Renal cortex interstitium (tissue), 11 donors: ENCODE results near the gene PPM1J. TPM values are rescaled to one million over a fixed set of nuclear protein-coding genes. Genes with fewer than 3 reads are reported as not detected.

Experiments used
- DNase-seq, 11 donors: peaks; one replicate each; pipeline ENCODE4 v3.0.0-alpha.2; 2013; ENCODE audit warnings: low read depth in 9 of 11, low spot score in 4 of 11; ENCODE audit errors: extremely low read depth in 1 of 11
- polyA plus RNA-seq, 3 donors: library from polyadenylated mRNA; unstranded; fragments of 120-200 nt; gene quantifications; one replicate each; pipeline ENCODE4 v1.2.1, GENCODE V29; 2013; ENCODE audit not compliant: insufficient read length in 3 of 3

The PPM1J gene
- polyA plus RNA-seq, 3 donors, result 0.79 to 1.7 (median 1.4) TPM

GRCh38 chr1:112696578-112697314, 18.4 kb downstream of the PPM1J start:
- no peak for DNase-seq

DNA sequence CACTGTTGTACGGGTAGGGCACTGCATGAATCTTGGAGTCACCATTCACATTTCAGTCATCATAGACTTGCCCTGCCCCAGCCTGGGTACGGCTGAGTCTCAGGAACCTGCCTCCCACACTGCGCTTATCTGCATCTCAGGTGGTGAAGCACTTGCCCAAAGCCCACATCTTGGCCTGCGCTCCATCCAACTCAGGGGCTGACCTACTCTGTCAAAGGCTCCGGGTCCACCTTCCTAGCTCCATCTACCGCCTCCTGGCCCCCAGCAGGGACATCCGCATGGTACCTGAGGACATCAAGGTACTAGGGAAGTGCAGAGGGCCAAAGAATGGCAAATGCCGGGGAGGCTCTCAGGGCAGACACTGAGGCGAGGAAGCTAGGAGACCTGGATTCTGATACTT, 19.9 kb downstream of the PPM1J start:
- DNase-seq, result no peak

GRCh38 chr1:112694363-112694929, 20.7 kb downstream of the PPM1J start:
- DNase-seq, result no peak

- DNase-seq, result no peak
These were observed 21.3 kb downstream of the PPM1J start for GRCh38 chr1:112693821-112694220.

DNA sequence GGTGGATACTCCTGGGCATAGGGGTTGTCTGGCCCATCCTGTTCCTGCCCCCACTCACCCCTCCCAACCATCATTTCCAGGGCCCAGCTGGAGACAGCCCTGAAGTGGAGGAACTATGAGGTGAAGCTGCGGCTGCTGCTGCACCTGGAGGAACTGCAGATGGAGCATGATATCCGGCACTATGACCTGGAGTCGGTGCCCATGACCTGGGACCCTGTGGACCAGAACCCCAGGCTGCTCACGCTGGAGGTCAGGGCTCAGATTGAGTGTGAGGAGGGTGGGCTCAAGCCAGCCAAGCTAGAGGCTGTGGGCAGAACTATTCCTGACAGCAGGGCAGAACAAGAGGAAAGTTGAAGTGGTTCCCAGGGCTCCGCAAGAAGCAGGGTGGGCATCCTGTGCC, 22.5 kb downstream of the PPM1J start:
- no peak for DNase-seq

- no peak for DNase-seq
These were observed 25.3 kb downstream of the PPM1J start for GRCh38 chr1:112689842-112690237.

- DNase-seq, result no peak
These were observed 25.8 kb downstream of the PPM1J start for GRCh38 chr1:112689196-112689841.

DNA sequence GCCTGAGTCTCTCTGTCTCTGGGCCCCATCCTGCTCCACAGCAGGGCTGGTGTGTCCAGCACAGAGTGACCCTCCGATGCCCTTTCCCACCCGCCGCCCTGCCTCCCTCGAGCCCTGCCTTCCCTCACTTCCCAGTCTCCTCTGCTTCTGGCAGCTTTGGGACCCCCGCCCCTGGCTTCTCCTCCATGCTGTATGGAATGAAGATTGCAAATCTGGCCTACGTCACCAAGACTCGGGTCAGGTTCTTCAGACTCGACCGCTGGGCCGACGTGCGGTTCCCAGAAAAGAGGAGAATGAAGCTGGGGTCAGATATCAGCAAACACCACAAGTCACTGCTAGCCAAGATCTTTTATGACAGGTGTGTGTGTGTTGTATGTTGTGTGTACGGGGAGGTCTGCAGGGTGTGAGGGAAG, 26.3 kb downstream of the PPM1J start:
- no peak for DNase-seq

DNA sequence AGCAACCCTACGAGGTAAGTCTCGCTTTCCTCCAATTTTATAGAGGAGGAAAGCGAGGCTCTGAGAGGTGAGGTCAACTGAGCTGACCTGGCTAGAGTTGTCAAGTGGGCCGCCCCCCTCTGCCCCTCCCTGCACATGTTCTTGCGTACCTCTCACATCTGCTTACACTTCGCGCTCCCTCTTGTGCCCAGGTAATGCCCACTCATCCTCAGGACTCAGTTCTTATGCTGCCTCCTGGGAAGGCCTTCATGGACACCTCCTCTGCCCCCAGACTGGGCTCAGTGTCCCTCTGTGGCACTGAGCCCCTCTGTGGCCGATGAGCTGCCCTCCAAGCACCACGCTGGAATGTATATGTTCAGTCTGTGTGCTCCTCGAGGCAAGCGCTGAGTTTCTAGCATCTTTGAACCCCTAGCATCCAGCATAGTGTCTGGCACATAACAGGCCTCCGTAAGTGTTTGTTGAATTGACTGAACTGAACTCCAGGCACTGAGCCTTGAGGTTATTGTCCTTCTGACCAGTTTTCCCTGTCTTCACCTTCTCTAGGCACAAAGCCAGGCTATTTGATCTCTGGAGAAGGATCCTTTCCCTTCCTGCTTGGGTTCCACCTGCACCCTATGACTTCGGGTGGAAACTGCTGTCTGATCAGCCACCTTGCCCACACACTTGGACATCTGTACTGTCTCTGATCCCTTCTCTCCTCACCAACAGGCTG, 27.2 kb downstream of the PPM1J start:
- no peak for DNase-seq

DNA sequence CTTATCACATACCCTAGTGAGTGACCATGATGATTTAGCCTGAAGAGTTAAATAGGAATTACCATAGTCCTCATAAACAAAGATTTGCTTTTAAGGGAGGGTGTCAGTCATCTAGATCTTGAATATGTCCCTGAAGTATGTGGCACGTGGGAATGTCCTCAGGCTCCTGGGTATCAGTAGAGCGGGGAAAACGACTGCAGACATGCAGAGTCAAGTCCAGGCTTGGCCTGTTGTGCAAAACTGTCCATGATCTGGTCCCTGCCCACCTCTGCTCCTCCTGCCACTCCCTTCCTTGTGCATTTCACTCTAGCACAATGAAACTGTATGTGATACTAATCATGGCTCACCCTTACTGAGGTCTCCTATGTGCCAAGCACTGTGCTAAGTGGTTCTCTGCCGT, 27.8 kb downstream of the PPM1J start:
- DNase-seq, result no peak

GRCh38 chr1:112686835-112687234, 28.3 kb downstream of the PPM1J start:
- DNase-seq, result no peak

GRCh38 chr1:112686417-112686816, 28.7 kb downstream of the PPM1J start:
- no peak for DNase-seq

DNA sequence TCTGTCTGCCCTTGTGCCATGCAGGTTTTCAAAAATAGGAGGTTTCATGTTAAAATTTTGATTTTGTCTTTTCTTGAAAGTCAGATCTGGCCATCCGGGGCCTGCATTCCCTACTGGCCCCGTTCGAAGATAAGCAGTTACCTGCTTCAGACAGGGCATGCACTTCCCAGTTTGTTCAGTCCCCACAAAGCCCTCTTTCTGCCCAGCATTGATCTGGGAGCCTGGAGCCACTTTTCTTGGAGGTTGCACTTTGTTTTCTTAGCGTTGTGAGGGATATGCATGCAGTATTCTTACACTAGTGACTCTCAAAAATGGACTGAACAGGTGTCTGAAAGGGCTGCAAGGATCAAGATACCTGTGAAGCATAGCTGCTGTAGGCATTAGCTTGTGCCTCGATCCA, 29.2 kb downstream of the PPM1J start:
- DNase-seq, result no peak

DNA sequence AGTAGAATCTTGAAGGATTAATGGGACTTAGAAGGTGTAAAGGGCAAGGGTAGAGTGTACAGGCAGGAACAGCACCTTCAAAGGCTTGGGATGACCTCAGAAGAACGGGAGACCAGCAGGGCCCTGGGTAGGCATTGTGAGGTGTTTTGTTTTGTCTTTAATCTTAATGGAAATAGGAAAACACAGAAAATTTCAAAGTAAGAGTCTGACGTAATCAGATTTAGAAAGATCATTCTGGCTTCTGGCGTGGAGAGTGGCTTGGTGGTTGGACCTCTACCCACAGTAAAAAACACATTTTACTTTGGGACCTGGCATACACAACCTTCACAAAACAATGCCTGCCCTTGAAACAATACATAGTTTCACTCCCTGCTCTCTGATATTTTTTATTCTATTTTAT, 36.5 kb downstream of the PPM1J start:
- DNase-seq, result no peak

DNA sequence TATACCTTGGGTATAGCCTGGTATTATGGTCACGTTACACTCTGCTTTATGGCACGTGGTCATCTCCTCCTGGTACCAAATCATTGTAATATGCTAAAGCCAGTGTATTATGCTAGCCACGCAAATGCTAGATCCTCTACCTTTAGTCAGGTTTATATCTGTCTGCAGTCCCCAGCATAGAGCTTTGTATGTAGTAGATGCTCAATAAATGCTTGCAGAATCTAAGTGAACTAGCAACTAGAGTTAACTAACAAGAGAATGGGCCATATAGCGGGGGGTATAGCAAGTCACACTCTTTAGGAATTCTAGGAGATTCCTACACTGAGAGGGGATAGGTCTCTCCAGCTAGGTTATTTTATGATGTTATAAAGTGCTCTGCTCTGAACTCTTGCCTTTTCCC, 37.6 kb downstream of the PPM1J start:
- DNase-seq, result no peak

GRCh38 chr1:112676543-112676942, 38.6 kb downstream of the PPM1J start:
- no peak for DNase-seq

GRCh38 chr1:112675728-112676381, 39.3 kb downstream of the PPM1J start:
- DNase-seq, result no peak

GRCh38 chr1:112674986-112675727, 40.0 kb downstream of the PPM1J start:
- peak in 8 of 11 donors; percentile 37 to 66 (median 52) for DNase-seq
